ENCODE results near the gene RNF13.

RNF13 gene

DNA sequence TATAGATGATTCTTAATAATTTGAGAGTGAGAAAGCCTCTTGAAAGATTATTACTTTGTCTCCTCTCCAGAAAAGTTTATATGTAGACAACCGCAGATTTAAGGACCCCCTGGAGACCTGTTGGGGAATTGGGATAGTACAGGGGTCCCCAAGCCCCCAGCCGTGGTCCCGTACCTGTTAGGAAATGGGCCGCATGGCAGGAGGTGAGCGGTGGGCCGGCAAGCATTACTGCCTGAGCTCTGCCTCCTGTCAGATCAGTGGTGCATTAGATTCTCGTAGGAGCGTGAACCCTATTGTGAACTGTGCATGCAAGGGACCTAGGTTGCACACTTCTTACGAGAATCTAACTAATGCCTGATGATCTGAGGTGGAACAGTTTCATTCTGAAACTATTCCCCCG, 79.4 kb downstream of the RNF13 start:
- no peak for TF ChIP-seq CTCF (conservative IDR thresholded peaks at IDR 0.05; ENCODE audit: low read depth)
- H3K27ac ChIP-seq, result no peak overlapping the region
- CTCF ChIA-PET, result interaction anchor here (1.0 kb wide), 1 partner anchor 17 kb away, joined by 5 read pairs; no protein-coding TSS in a partner anchor
- POLR2A ChIA-PET (ENCODE audit: low non-redundant PET), result interaction anchor here (0.7 kb wide), 1 partner anchor 79 kb away, joined by 3 read pairs; no protein-coding TSS in a partner anchor
- DNase-seq (ENCODE audit: low spot score), result no peak

DNA sequence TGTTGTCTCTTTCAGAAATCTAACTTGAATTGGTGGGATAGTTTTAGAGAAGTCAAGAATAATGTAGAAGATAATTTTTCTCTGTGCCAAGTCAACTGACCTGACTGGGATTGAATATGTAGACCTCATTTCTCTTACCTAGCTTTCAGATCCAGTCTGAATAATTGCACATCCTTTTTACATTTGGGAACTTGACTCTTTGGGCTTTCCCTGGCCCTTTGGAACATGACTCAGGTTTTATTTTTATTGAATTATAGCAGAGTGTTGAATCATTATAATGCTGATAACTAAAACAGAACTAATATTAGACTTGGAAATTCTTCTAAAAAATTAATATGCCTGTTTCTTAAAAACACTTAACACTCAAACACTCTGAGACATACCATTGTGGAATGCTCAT, 81.2 kb downstream of the RNF13 start:
- ChIA-PET CTCF (no interaction called here), POLR2A (ENCODE audit: low non-redundant PET) (no interaction called here)
- no peak overlapping the region for H3K27ac ChIP-seq
- no peak for TF ChIP-seq CTCF (conservative IDR thresholded peaks at IDR 0.05; ENCODE audit: low read depth)
- no peak for DNase-seq (ENCODE audit: low spot score)

DNA sequence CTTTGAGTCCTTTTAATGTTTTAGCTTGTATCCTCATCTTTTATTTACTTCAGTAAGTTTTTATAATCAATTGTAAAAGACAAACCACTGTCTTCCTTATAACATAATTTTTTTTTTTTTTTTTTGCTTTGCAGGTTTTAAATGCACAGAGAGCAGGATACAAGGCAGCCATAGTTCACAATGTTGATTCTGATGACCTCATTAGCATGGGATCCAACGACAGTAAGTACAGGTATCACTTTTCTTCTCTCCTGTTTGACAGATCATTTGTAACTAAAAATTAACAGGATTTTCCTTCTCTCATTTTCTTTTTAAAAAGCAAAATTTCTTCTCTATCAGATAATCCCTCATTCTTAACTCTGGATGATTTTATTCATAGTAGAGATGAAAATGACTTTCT, 82.3 kb downstream of the RNF13 start:
- no peak for TF ChIP-seq CTCF (conservative IDR thresholded peaks at IDR 0.05; ENCODE audit: low read depth)
- POLR2A ChIA-PET (ENCODE audit: low non-redundant PET), result no interaction called here
- no peak for DNase-seq (ENCODE audit: low spot score)

DNA sequence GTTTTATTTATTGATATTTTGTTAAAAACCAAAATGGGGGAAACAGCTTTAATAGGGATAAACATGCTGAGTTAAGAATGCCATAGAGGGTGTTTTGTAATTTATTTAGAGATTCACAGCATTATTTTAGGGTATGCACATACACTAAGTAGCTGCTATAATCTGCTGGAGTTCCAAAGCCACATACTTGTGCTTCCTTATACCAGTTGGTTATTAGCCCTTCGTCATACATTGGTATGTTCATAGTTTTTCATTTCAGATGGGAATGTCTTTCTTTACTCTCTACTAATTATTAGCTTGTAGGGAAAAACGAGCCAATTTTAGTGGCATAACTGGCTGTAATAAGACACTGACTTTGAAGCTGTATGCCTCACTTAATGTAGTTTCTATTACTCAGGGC, 82.8 kb downstream of the RNF13 start:
- ChIA-PET POLR2A (ENCODE audit: low non-redundant PET) (no interaction called here), CTCF (no interaction called here)
- no peak for TF ChIP-seq CTCF (conservative IDR thresholded peaks at IDR 0.05; ENCODE audit: low read depth)
- DNase-seq (ENCODE audit: low spot score), result no peak
- no peak overlapping the region for H3K27ac ChIP-seq

More for the DNA sequence above, 82.3 kb downstream of the RNF13 start:
- H3K27ac ChIP-seq, result no peak overlapping the region
- CTCF ChIA-PET, result no interaction called here

DNA sequence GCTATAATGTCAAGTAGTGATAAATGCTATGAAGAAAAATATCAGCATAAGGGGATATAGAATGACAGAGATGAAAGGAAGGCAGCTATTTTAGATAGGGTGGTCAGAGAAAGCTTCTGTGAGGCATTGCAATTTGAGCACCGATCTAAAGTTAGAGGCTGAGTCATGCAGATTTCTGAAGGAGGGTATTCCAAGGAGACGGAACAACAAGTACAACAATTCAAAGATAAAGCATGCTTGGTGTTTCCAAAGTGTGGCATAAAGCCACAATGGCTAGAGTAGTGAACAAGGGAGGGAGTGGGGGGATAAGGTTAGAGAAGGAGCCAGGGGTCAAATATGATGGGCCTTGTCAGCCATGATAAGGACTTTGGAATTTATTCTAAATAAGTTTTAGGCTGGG, 85.8 kb downstream of the RNF13 start:
- no peak for DNase-seq (ENCODE audit: low spot score)
- no peak for TF ChIP-seq CTCF (conservative IDR thresholded peaks at IDR 0.05; ENCODE audit: low read depth)
- ChIA-PET CTCF (no interaction called here), POLR2A (ENCODE audit: low non-redundant PET) (no interaction called here)
- no peak overlapping the region for H3K27ac ChIP-seq

GRCh38 chr3:149900322-149900721, 87.3 kb downstream of the RNF13 start:
- no peak overlapping the region for H3K27ac ChIP-seq
- TF ChIP-seq CTCF (conservative IDR thresholded peaks at IDR 0.05; ENCODE audit: low read depth), result no peak
- POLR2A ChIA-PET (ENCODE audit: low non-redundant PET), result no interaction called here
- CTCF ChIA-PET, result interaction anchor here (0.6 kb wide), 4 partner anchors 193 to 1929 kb away, joined by 3 to 4 read pairs (median 4); no protein-coding TSS in a partner anchor
- DNase-seq (ENCODE audit: low spot score), result no peak

- ChIA-PET CTCF (interaction anchor here (1.2 kb wide), 1 partner anchor 22 kb away, joined by 6 read pairs; no protein-coding TSS in a partner anchor), POLR2A (ENCODE audit: low non-redundant PET) (no interaction called here)
These were observed 88.8 kb downstream of the RNF13 start for GRCh38 chr3:149901770-149902169.

More at GRCh38 chr3:149901770-149902169, 88.8 kb downstream of the RNF13 start:
- no peak for TF ChIP-seq CTCF (conservative IDR thresholded peaks at IDR 0.05; ENCODE audit: low read depth)
- no peak for DNase-seq (ENCODE audit: low spot score)
- no peak overlapping the region for H3K27ac ChIP-seq

Data from RWPE1 (cell line).